CD4-positive, alpha-beta T cell treated with Interleukin-6 at 100 ng/mL for 8 hours (primary cell): ENCODE measurements around the gene PLEKHA3.
"Not testable (repeated sequence)": the region's sequence is repeated elsewhere in the genome, so short reads cannot be mapped to it uniquely, and the experiment has no call there.

Experiments used
- DNase-seq: peaks from one replicate; pipeline ENCODE4 v3.0.0-alpha.2; 2020; ENCODE audit warnings: mixed read lengths, low spot score

Gene PLEKHA3

GRCh38 chr2:178525460-178525859 lies 45.2 kb downstream of the PLEKHA3 start:
- DNase-seq: not testable (repeated sequence)

- DNase-seq: no peak
Observed at GRCh38 chr2:178526256-178526655, 46.0 kb downstream of the PLEKHA3 start.

GRCh38 chr2:178527592-178527991 lies 47.3 kb downstream of the PLEKHA3 start:
- no peak for DNase-seq

DNA sequence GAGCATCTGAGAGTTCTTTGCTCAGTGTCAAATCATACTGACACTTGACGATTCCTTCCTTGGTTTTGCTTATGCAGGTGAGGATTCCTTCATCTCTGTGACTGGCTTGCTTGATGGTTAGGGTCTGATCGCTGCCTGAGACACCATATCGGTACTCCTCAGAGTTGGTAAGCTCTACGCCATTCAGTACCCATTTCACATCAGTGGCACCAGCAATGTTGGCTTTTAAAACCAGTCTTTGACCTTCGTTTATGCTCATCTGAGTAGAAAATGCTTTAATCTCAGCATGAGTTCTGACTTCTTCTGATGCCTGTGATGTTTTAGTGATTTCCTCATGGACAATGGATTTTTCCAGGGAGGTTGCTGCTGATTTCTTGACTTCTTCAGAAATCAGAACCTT lies 48.4 kb downstream of the PLEKHA3 start:
- no peak for DNase-seq

DNA sequence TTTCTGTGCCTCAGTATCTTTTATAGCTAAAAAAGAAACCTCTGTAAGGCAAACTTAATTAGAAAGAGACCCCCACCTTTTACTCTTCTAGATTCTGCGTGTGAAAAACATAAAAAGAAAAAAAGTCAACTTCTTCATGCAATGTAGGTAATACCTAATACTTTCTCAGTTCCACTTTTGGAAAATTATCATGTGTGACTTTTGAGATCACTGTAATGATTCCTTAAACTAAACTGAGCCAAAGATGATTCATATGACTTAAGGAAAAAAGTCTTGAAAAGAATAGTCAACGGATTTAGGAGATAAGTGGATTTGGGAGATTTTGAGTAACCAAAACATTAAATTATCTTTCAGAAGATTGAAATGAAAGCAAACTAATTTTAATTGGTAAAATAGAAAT lies 48.9 kb downstream of the PLEKHA3 start:
- DNase-seq: no peak

GRCh38 chr2:178530131-178530530 lies 49.9 kb downstream of the PLEKHA3 start:
- no peak for DNase-seq

- no peak for DNase-seq
Observed at GRCh38 chr2:178530625-178531142, 50.4 kb downstream of the PLEKHA3 start.

- no peak for DNase-seq
Observed at GRCh38 chr2:178531168-178531567, 50.9 kb downstream of the PLEKHA3 start.

GRCh38 chr2:178536037-178536436 lies 55.8 kb downstream of the PLEKHA3 start:
- no peak for DNase-seq

- DNase-seq: no peak
Observed at GRCh38 chr2:178542161-178542560, 61.9 kb downstream of the PLEKHA3 start.

DNA sequence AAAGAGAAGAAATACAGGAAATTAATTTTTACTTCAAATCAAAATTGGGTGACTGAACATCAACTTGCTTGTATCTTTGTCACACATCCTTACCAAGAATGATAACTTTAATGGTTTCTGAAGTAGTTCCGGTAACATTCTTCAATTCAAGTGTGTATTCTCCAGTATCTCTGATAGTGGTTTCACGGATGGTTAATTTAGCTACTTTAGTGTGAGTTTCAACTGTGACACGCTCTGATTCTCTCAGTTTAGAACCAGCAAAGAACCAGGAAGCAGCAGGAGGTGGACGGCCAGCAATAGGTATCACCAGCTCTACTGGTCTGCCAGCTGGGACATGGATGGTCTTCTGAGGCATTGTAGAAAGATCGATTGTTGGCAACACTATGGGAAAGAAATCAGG lies 62.3 kb downstream of the PLEKHA3 start:
- DNase-seq: no peak

GRCh38 chr2:178550352-178550751 lies 70.1 kb downstream of the PLEKHA3 start:
- no peak for DNase-seq

DNA sequence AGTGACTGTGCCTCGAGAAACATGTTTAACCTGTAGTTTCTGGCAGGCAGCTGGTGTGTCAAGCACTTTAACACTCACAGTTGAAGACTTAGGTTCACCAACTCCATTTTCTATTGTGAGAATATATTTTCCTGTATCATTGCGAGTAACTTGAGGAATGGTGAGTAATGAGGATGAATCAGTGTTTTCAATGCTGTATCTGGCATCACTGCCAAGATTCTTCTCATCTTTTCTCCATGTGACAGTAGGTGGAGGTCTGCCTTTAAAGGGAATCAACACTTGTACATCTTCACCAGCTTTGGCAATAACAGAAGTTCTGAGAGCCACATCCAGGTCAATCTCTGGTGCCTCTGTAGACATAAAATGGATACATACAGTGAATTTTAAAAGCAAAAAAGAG lies 72.8 kb downstream of the PLEKHA3 start:
- no peak for DNase-seq
